Ishikawa (cell line): ENCODE results near the gene ARMC9.

Source experiments
- CEBPB ChIP-seq: IDR thresholded peaks from 2 replicates; pipeline ENCODE4 v1.6.1; 2012
- CREB1 ChIP-seq: IDR thresholded peaks from 2 replicates; pipeline ENCODE4 v1.6.1; 2012; ENCODE audit warnings: low read depth
- EGR1 ChIP-seq: IDR thresholded peaks from 2 replicates; pipeline ENCODE4 v1.6.1; 2012
- EP300 ChIP-seq: IDR thresholded peaks from 2 replicates; pipeline ENCODE4 v1.6.1; 2012; ENCODE audit warnings: borderline replicate concordance
- RAD21 ChIP-seq: IDR thresholded peaks from 2 replicates; pipeline ENCODE4 v1.6.1; 2012; ENCODE audit warnings: low read depth
- REST ChIP-seq: IDR thresholded peaks from 2 replicates; pipeline ENCODE4 v1.6.1; 2012; ENCODE audit warnings: low read depth, mild to moderate bottlenecking
- TEAD4 ChIP-seq: IDR thresholded peaks from 2 replicates; pipeline ENCODE4 v1.6.1; 2012
- USF1 ChIP-seq: IDR thresholded peaks from 2 replicates; pipeline ENCODE4 v1.6.1; 2012
- YY1 ChIP-seq: IDR thresholded peaks from 2 replicates; pipeline ENCODE4 v1.6.1; 2012; ENCODE audit warnings: low read depth

- TF ChIP-seq EP300 (no peak), CEBPB (no peak), RAD21 (no peak), TEAD4 (no peak), USF1 (no peak), EGR1 (no peak), REST (no peak), CREB1 (no peak), YY1 (no peak)
These were observed 200.8 kb downstream of the ARMC9 start for GRCh38 chr2:231399046-231399852.
